HG02623 (cell line): ENCODE data around the gene ZNF672.

ENCODE experiments used
- ATAC-seq: cut with Tn5 transposase; IDR thresholded peaks from one replicate; pipeline ENCODE4 v1.9.1; 2021; ENCODE audit warnings: moderate library complexity; ENCODE audit not compliant: unreplicated experiment

The ZNF672 gene

DNA sequence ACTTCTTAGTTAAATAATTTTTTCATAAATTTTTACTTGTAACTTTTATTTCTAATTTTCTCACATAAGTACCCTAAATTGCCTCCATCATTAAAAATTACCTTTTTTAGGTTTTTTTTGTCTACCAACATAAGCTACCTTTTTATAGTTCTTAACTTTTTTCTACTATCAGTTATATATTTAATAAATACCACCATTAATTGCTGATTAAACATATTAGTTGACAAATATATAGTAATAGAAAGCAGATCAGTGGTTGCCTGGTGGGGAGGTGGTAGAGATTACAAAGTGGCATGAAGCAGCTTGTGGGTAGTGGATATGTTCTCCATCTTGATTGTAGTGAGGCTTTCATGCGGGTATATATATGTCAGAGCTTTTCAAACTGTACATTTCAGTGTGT is 6.2 kb upstream of the ZNF672 start:
- ATAC-seq, result no peak

DNA sequence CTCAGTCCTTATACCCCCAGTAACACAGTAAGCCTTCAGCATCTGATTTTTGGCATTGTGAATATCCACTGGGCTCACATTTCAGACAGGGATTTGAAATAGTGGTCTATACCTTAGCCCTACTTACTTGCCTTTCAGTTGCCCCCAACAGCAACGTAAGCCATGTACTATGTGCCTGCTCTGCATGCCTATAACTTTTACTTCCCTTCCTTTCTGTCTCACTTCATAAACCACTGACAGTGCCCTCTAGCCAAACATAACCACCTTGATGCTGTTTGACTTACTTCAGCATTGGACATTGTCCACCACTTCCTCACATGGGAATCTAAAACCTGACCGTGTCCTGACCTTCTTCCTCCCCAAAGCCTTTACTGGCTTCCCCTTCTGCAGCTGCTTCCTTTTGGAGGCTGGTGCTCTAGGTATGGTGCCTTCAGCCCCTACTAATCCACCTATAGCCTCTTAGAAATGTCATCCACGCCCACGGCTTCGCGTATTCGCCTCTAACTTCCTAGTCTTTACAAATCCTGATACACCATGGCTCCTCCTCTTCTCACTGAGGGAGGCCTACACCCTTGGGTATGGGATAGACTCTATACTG is 3.6 kb upstream of the ZNF672 start:
- no peak for ATAC-seq

DNA sequence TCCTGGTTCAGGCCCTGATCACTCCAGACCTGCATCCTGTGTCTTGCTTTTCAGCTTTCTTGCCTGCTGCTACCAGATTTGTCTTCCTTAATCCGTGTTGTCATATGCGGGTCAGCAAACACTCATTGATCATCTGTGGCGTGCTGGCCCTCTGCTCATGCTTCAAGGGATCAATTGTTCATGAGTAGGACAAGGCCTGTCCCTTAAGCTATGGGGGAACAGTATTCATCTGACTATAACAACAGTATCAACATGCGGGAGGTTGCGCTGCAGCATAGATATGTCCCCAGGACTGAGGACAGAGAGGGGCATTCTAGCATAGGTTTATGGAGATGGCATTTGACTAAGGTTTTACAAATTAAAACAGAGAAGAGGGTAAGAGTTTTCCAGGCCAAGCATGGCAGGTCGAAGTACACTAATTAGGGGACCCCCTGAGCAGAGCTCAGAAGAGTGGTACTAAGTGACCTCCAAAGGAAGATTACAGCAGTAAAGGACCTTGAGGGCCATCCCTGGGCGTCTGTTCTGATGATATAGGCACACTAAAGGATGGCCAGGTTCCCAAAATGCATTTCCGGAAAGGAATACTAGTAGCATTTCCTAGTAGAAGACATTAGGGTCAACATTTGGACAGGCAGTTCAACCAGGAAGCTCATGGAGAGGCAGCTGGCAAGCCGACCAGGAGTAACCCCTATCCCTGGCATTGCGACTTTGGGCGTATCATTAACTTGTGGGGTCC is 811 bp upstream of the ZNF672 start:
- no peak for ATAC-seq

DNA sequence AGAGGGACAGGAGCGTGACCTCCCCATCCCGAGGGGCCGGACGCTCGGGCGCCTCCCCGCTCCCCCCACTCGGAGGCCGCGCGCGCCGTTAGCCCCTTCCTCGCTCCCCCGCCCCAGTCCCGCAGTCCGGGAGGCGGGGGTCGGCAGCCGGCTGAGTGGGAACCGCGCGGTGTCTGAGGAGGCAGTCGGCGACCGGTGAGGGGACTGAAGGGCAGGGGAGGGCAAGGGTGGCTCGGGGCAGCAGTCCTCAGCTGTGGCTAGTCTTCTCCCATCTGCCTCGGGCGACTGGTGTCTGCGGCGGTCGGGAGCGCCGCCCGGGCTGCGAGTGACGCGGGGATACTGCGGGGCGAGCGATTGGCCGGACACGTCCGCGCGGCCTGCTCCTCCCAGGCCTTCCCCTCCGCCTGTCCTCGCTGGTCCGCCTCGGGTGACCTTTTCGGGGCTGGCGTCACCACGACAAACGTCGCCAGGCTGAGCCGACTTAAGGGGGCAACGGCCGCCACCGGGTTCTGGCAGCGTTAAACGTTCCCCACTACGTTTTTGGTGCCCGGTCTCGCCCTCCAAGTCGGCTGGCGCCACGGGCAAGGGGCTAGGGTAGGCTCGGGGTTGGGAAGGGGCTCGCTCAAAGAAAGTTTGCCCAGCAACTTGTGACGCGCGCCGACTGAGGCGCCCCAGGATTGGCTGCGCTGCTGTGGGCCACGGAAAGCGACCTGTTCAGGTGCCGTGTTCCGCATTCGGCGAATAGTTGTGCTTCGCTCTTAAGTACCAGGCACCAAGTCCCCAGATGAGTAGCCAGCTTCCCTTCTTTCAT is 538 bp downstream of the ZNF672 start:
- peak; percentile 51 for ATAC-seq

DNA sequence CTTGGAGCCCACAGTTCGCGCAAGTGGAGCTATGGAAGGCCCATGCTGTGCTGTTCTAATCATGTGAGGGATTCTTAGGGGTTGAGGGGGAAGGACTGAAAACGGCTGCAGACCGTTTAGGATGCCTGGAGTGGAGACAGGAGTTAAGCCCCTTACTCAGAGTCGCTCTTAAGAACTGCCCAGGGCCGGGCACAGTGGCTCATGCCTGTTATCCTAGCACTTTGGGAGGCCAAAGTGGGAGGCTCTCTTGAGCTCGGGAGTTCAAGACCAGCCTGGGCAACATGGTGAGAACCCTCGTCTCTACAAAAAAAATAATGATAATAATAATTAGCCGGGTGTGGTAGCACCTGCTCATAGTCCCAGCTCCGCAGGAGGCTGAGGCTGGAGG is 1.1 kb downstream of the ZNF672 start:
- no peak for ATAC-seq

DNA sequence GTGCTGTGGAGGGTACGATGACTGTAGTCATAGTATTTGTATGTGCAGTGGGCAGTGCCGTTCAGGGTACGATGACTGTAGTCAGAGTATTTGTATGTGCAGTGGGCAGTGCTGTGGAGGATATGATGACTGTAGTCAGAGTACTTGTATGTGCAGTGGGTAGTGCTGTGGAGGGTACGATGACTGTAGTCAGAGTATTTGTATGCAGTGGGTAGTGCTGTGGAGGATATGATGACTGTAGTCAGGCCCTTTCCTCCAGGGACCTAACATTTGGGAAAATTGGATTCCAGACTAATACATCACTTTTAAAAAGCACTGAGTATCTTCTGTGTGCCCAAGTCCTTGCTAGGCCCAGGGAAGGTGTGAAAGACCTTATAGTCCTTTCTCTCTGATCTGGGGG is 2.9 kb downstream of the ZNF672 start:
- ATAC-seq, result no peak

DNA sequence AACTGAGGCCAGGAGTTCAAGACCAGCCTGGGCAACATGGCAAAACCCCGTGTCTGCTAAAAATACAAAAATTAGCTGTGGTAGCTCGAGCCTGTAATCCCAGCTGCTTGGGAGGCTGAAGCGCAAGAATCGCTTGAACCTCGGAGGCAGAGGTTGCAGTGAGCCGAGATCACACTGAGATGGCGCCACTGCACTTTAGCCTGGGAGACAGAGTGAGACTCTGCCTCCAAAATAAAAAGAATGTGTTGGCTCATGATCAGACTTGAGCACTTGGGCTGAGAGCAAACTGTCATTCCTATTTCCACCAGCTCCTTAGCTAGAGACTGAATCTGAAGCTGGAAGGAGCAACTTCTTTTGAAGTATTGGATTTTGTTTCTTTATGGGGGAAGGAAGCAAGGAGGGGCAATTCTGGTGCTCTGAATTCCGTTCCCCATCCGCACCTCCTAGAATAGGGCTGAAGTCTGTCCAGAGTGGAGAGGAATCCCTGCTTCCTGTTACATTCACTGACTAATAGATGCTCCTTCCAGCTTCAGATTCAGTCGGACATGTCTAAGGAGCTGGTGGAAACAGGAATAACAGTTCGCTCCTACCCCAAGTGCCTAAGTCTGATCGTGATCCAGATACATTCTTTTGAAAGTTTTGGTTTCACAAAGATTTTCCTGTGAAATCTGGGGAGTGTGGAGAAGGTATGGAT is 3.8 kb downstream of the ZNF672 start:
- ATAC-seq, result no peak

DNA sequence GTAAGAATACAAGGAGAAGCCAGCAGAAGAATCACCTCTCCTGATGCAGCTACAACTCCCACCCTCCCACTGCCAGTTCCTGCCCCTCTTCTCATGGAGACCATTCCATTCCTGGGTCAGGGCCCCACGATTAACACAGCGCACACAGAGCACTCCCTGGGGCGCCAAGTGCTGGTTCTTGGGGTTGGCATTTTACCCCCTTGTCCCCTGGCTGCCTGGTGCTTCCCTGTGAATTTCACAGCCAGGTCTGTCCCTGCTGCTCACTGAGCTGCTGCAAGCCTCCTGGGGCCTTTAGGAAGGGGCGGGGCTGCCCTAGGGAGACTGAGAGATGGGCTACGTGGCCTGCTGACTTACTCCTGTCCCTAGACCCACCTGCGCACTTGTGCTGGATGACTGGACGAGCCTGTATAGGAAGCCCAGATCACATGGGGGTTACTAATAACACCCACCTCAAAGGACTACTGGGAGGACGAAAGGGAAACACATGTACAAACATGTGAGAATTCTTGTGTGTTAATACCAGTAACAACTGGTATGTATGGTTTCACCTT is 4.8 kb downstream of the ZNF672 start:
- ATAC-seq, result no peak

DNA sequence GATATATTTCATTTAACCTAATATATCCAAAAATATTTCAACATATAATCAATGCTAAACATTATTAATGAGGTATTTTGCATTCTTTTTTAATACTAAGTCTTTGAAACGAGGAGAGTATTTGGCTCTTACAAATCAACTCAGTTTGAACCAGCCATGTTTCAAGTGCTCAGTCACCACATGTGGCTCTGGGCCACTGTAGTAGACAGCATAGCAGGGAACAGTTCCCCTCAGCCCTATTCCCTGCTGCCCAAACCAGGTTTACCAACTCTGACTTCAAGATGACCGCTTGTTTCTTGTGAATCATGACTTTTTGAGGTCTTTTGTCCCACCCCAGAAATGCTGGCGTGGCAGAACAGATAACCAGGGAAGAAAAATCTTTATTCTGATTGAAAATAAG is 5.7 kb downstream of the ZNF672 start:
- no peak for ATAC-seq

DNA sequence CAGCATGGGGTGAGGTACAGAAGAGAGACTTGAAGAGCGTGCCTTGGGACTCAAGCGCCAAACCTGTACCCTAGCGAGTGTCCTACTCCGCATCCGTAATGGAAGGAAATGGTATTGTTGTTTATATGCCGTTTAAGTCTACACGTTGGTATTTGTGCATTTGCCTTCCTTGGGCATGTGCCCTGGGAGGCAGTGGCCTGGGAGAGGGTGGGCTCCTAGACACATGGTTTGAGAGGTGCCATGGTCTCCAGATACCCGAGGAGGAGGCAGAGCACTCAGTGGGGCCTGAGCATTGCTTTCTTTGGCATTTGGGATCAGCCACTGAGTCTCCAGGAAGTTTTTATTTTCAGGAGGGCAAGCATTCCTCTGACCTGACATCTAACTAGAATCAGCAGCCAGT is 6.5 kb downstream of the ZNF672 start:
- no peak for ATAC-seq

DNA sequence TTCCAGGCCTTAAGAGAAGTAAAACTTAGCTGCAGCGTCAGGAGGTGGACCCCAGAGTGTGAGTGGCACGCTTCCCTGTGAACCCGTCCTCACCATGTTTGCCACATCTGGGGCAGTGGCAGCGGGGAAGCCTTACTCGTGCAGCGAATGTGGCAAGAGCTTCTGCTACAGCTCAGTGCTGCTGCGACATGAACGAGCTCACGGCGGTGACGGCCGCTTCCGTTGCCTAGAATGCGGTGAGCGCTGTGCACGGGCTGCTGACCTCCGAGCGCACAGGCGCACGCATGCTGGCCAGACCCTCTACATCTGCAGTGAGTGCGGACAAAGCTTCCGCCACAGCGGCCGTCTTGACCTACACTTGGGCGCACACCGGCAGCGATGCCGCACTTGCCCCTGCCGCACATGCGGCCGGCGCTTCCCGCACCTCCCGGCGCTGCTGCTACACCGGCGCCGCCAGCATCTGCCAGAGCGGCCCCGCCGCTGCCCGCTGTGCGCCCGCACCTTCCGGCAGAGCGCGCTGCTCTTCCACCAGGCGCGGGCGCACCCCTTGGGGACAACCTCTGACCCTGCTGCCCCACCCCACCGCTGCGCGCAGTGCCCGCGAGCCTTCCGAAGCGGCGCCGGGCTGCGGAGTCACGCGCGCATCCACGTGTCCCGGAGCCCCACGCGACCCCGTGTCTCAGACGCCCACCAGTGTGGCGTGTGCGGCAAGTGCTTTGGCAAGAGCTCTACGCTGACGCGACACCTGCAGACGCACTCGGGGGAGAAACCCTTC is 9.3 kb downstream of the ZNF672 start:
- ATAC-seq, result no peak

DNA sequence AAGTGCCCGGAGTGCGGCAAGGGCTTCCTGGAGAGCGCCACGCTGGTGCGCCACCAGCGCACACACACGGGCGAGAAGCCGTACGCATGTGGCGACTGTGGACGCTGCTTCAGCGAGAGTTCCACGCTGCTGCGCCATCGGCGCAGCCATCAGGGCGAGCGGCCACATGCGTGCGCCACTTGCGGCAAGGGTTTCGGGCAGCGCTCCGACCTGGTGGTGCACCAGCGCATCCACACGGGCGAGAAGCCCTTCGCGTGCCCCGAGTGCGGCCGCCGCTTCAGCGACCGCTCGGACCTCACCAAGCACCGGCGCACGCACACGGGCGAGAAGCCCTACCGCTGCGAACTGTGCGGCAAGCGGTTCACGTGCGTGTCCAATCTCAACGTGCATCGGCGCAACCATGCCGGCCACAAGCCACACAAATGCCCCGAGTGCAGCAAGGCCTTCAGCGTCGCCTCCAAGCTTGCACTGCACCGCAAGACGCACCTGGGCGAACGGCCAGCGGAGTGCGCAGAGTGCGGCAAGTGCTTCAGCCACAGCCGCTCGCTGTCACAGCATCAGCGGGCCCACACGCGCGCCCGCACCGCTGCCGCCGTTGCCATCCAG is 10.0 kb downstream of the ZNF672 start:
- no peak for ATAC-seq

DNA sequence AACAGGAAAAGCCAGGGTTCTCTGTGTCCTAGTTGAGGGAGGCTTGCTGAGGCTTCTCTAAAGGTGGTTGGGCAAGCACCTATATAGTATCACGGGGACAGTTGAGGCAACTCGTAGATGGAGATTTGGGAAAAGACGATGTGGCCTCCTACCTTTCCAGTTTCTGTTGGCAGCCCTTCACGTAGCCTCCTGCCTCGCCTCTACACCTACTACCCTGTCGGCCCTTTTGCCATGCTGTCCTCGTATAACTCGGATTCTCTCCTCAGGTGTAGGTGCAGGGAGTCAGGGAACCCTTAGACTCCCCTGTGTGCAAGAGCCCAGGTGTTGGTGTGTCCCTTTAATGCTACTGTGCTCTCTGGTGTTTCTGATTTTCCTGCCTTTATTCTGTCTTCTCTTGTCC is 10.6 kb downstream of the ZNF672 start:
- ATAC-seq, result no peak

DNA sequence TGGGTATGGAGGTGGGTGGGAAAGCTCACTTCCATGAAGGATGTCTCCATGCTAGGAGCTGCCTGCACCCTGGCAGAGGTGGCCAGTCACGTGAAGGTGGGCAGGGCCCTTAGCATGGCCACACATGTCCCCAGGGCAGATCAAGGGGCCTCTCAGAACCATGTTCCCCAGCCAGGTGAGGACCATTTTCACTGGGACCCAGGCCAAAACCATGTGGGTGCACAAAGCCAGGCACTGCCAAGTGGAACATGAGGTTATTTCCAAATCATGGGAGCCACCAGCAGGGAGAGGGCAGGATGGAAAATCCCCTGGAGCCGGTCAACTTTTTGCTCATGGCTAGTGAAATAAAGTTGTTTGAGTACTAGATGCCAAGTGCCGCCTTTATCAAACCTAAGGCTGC is 11.1 kb downstream of the ZNF672 start:
- ATAC-seq, result no peak

DNA sequence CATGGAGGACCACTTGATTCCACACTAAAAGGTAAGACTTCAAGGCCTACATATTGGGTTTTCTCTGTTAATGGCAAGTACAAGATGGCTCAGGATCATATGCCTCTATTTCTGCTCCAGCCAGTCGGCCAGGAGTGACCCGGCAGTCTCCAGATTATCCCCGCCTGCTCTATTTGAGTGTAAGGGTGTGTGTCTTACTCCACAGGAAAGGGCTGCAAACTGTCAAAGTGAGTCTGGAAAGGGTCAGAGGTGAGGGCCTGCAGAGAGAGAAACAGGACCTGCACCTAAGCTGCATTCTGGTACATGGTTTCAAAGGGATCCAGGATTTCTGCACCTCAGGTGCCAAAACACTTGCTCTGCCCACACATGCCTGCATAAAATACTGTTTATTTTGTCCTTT is 11.6 kb downstream of the ZNF672 start:
- no peak for ATAC-seq

DNA sequence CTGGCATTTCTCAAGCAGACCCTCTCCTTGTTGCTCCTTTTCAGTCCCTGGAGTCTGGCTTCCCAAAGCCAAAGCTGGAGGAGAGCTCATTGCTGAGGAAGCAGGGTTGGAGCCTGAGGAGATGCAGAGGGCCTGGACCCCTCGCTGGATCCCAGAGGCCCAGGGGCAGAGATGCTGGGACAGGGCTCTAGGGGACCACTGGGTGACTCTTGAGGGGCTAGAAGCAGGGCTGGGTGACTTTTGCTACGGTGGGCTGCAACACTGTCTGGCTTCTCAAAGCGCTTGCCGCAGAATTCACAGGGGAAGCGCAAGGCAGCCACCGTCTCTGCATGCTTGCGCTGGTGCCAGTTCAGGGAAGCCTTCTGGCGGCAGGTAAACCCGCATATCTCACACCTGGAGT is 12.1 kb downstream of the ZNF672 start:
- no peak for ATAC-seq

DNA sequence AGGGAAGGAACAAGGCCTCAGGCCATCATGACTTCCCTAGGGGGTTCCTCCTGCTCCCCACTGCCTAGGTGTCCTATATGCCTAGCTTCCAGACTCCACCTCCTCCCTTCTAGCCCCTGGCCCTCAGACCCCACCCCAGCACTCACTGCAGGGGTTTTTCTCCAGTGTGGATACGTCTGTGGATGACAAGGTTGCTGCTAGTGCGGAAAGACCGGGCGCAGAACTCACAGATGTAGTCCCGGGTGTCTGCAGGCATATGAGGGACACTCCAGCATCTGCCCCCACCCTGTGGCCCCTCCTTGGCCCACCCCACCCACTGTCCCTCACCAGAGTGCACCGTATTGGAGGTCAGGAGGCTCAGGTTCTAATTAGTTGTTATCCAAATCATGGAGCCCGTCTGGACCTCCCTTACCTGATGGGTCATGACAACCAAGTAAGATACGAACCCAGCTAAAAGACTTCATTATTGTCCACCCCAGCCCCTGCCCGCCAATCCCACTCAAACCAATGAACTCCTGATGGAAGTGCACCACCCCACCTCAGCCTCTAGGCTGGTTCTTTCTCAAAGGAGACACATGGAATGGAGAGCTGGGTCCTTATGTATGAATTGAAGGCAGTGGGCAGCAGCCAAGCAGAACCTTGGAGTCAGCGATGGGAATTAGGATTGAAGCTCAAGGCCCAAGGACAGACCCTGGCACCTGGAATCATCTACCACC is 12.7 kb downstream of the ZNF672 start:
- no peak for ATAC-seq

DNA sequence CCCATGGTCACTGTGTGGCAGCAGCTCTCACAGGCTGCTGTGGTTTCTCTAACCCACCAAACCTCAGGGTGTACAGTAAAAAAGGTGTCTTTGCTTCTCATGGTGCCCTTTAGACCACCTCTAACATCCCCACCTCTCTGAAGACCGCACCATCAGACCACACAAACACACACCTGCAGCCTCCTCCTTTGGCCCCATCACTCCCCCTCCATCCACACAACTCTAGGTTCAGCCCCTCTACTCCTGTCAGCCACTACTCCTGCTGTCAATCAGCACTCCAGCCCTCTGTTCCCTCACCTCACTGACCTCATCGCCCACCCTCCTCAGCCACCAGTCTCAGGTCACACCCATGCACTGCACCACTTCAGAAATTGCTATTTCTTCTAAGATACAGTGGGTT is 13.4 kb downstream of the ZNF672 start:
- ATAC-seq, result no peak
